ENCODE measurements around the gene KIAA0513. TPM values are rescaled to one million over a fixed set of nuclear protein-coding genes. Genes with fewer than 3 reads are reported as not detected.

KIAA0513 gene
- total and polyA plus RNA-seq, 2 donors (not counting 1 experiment from before 2014, with no cell fraction given), result 11.7 to 22.3 TPM

DNA sequence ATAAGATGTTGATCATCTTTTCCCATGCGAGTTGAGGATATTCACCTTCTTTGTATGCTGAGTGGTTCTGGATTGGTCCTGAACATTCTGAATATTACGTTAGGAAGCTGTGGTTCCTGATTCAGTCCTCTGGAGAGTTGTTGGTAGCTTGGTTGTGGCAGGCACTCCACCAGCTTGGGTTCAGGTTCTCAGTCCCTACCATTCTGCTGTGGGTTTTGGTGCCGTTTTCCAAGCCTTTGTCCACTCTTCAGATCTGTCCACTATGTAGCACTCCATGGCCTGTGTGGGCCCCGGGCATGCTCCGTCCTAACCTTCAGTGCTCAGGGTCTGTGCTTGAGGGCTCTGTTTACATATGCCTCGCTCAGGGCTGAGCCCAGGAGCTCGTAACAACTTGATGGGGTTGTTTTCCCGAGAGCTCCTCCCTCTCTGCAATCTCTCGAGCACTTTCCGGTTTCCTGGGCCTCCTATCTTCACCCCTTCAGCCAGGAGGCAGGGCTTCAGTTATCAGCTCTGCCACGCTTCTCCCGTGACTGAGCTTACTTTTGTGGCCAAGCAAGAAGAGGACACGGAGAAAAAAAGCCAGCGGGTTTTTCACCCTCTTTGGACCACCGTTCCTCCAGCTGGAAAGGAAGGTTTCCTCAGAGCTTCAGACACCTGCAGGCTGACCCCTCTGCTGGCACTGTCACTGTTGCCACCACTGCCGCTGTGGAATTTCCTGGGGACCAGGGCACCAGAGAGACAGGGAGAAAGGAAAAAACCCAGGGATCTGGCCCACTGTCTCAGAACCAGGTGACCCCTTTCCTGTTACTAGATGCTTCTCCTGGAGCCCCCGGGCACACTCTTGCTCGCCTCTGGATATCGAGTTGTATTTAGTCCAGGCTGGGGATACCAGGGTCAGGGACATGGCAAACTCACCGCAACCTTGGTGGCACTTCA lies 19.6 kb downstream of the KIAA0513 start:
- H3K27me3 ChIP-seq (ENCODE audit: control insufficient read depth, insufficient read depth, low read length), result no peaks in the 10 kb centered on the region
- no peak for DNase-seq (ENCODE audit: low read depth in 2 of 2)
- TF ChIP-seq EZH2 (IDR thresholded peaks at IDR 0.05; ENCODE audit: low read length, missing control alignments), result no peak
- TF ChIP-seq, protein P1, sequence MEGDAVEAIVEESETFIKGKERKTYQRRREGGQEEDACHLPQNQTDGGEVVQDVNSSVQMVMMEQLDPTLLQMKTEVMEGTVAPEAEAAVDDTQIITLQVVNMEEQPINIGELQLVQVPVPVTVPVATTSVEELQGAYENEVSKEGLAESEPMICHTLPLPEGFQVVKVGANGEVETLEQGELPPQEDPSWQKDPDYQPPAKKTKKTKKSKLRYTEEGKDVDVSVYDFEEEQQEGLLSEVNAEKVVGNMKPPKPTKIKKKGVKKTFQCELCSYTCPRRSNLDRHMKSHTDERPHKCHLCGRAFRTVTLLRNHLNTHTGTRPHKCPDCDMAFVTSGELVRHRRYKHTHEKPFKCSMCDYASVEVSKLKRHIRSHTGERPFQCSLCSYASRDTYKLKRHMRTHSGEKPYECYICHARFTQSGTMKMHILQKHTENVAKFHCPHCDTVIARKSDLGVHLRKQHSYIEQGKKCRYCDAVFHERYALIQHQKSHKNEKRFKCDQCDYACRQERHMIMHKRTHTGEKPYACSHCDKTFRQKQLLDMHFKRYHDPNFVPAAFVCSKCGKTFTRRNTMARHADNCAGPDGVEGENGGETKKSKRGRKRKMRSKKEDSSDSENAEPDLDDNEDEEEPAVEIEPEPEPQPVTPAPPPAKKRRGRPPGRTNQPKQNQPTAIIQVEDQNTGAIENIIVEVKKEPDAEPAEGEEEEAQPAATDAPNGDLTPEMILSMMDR (conservative IDR thresholded peaks at IDR 0.05 in 1 of 2, IDR thresholded peaks at IDR 0.05 in 1 of 2; ENCODE audit: low read depth in 1 of 2, low read length in 2 of 2), result no peak
- no peak overlapping the region for H3K9ac ChIP-seq (ENCODE audit: insufficient read depth, low read length)
- no peak overlapping the region for H3K4me3 ChIP-seq (replicated peaks in 1 of 4; ENCODE audit: control extremely low read depth in 1 of 4, insufficient read depth in 1 of 4, low read depth in 3 of 4, low read length in 4 of 4)
- H3K9me3 ChIP-seq (ENCODE audit: control insufficient read depth, insufficient read depth, low read depth, low read length), result no peaks in the 10 kb centered on the region
- H2AFZ ChIP-seq (ENCODE audit: low read length), result no peak overlapping the region
- no peaks in the 10 kb centered on the region for H3K36me3 ChIP-seq (ENCODE audit: control insufficient read depth, insufficient read depth, low read length)
- H3K4me1 ChIP-seq (ENCODE audit: control insufficient read depth, extremely low read depth, insufficient read depth, low read length), result no peaks in the 10 kb centered on the region
- no peaks in the 10 kb centered on the region for H4K20me1 ChIP-seq (ENCODE audit: control insufficient read depth, extremely low read depth, insufficient read depth, low read length)
- no peak overlapping the region for H3K27ac ChIP-seq (ENCODE audit: insufficient read depth, low read length)
- H3K79me2 ChIP-seq (ENCODE audit: control insufficient read depth, insufficient read depth, low read length), result no peaks in the 10 kb centered on the region
- H3K4me2 ChIP-seq (ENCODE audit: extremely low read depth, insufficient read depth, low read length), result no peak overlapping the region

DNA sequence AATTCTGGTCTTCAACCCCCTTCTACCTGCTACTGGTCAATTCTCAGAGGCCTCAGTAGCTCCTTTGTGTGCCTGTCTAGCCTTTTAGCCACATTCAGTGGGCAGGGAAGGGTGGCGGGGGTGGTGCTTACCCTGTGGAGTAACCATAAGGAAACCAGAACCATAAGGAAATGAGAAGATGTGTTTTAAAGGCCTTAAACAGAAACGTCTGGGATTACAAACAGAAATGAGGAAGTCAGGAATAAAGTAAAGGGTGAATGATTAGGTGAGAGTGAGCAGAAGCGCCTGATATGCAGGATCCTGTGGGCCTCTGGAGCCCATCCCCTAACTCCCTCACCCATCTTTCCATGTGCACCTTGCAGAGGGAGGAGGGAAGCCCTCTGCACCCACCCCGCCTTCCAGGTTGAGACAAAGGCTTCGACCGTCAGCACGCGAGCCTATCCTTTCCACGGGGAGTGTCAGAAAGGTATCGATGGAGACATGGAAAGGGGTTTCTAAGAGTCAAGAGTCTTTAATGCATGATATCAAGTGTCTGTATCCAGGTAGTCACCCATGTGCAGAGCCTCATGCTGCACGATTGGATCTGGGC lies 20.4 kb downstream of the KIAA0513 start:
- no peaks in the 10 kb centered on the region for H4K20me1 ChIP-seq (ENCODE audit: control insufficient read depth, extremely low read depth, insufficient read depth, low read length)

More for the DNA sequence above, 20.4 kb downstream of the KIAA0513 start:
- Histone ChIP-seq H3K9ac (ENCODE audit: insufficient read depth, low read length) (no peak overlapping the region), H3K79me2 (ENCODE audit: control insufficient read depth, insufficient read depth, low read length) (no peaks in the 10 kb centered on the region), H3K9me3 (ENCODE audit: control insufficient read depth, insufficient read depth, low read depth, low read length) (no peaks in the 10 kb centered on the region), H3K4me3 (replicated peaks in 1 of 4; ENCODE audit: control extremely low read depth in 1 of 4, insufficient read depth in 1 of 4, low read depth in 3 of 4, low read length in 4 of 4) (no peak overlapping the region), H3K4me2 (ENCODE audit: extremely low read depth, insufficient read depth, low read length) (no peak overlapping the region), H3K36me3 (ENCODE audit: control insufficient read depth, insufficient read depth, low read length) (no peaks in the 10 kb centered on the region), H2AFZ (ENCODE audit: low read length) (no peak overlapping the region), H3K4me1 (ENCODE audit: control insufficient read depth, extremely low read depth, insufficient read depth, low read length) (no peaks in the 10 kb centered on the region), H3K27me3 (ENCODE audit: control insufficient read depth, insufficient read depth, low read length) (no peaks in the 10 kb centered on the region), H3K27ac (ENCODE audit: insufficient read depth, low read length) (no peak overlapping the region)
- DNase-seq (ENCODE audit: low read depth in 2 of 2), result no peak
- TF ChIP-seq EZH2 (IDR thresholded peaks at IDR 0.05; ENCODE audit: low read length, missing control alignments), result no peak
- TF ChIP-seq, protein P1 (conservative IDR thresholded peaks at IDR 0.05 in 1 of 2, IDR thresholded peaks at IDR 0.05 in 1 of 2; ENCODE audit: low read depth in 1 of 2, low read length in 2 of 2), result no peak

All from fibroblast of lung (primary cell).